Fibroblast of lung (primary cell): Measurements from ENCODE around the gene CFAP221. TPM values are rescaled to one million over a fixed set of nuclear protein-coding genes. Genes with fewer than 3 reads are reported as not detected.
A peak's percentile ranks its signal among the peaks of the same experiment; 100 is the strongest.

ENCODE experiments used
- DNase-seq, 2 donors: peaks; one replicate each; pipeline versions ENCODE4 v3.0.0 to v3.0.0-alpha.2; 2010; ENCODE audit warnings: low read depth in 2 of 2
- H2AFZ ChIP-seq: 2 replicates; pipeline ENCODE4 v1.5.1; 2012; ENCODE audit warnings: low read length, control low read depth, inconsistent platforms
- H3K27ac ChIP-seq: 2 replicates; pipeline ENCODE4 v1.5.1; 2011; ENCODE audit warnings: low read length, control low read depth; ENCODE audit not compliant: insufficient read depth
- H3K27me3 ChIP-seq: 2 replicates; pipeline ENCODE4 v1.5.1; 2011; ENCODE audit warnings: mild to moderate bottlenecking, low read length; ENCODE audit not compliant: control insufficient read depth, insufficient read depth
- H3K36me3 ChIP-seq: 2 replicates; pipeline ENCODE4 v1.5.1; 2011; ENCODE audit warnings: low read length; ENCODE audit not compliant: control insufficient read depth, insufficient read depth
- H3K4me1 ChIP-seq: 2 replicates; pipeline ENCODE4 v1.5.1; 2011; ENCODE audit warnings: low read length; ENCODE audit not compliant: control insufficient read depth, insufficient read depth; ENCODE audit errors: extremely low read depth
- H3K4me2 ChIP-seq: 2 replicates; pipeline ENCODE4 v1.5.1; 2011; ENCODE audit warnings: low read length, control low read depth; ENCODE audit not compliant: insufficient read depth; ENCODE audit errors: extremely low read depth
- H3K4me3 ChIP-seq, 4 experiments: fragments of 200-600 bp in 1 of 4; sonication (generic) in 1 of 4; replicated peaks in 1 of 4; 2 replicates each; pipeline ENCODE4 v1.5.1; 2011 to 2016; ENCODE audit warnings: low read length in 4 of 4, low read depth in 3 of 4, mild to moderate bottlenecking in 3 of 4, control low read depth in 2 of 4, inconsistent platforms in 1 of 4, mixed read lengths in 1 of 4; ENCODE audit not compliant: insufficient read depth in 1 of 4; ENCODE audit errors: control extremely low read depth in 1 of 4
- H3K79me2 ChIP-seq: 2 replicates; pipeline ENCODE4 v1.5.1; 2012; ENCODE audit warnings: mild to moderate bottlenecking, low read length, inconsistent platforms; ENCODE audit not compliant: control insufficient read depth, insufficient read depth
- H3K9ac ChIP-seq: 2 replicates; pipeline ENCODE4 v1.5.1; 2011; ENCODE audit warnings: mild to moderate bottlenecking, low read length, control low read depth; ENCODE audit not compliant: insufficient read depth
- H3K9me3 ChIP-seq: 2 replicates; pipeline ENCODE4 v1.5.1; 2012; ENCODE audit warnings: low read depth, low read length; ENCODE audit not compliant: control insufficient read depth, insufficient read depth
- H4K20me1 ChIP-seq: 2 replicates; pipeline ENCODE4 v1.5.1; 2011; ENCODE audit warnings: low read length; ENCODE audit not compliant: control insufficient read depth, insufficient read depth; ENCODE audit errors: extremely low read depth
- CTCF ChIP-seq, 2 donors: IDR thresholded peaks in 1 of 2; conservative IDR thresholded peaks in 1 of 2; 1 replicate in 1 of 2; 2 replicates in 1 of 2; pipeline ENCODE4 v1.5.1; 2011 to 2012; ENCODE audit warnings: low read length in 2 of 2, control low read depth in 1 of 2, inconsistent platforms in 1 of 2, low read depth in 1 of 2, mild to moderate bottlenecking in 1 of 2
- EZH2 ChIP-seq: IDR thresholded peaks from 2 replicates; pipeline ENCODE4 v1.5.1; 2012; ENCODE audit warnings: low read length, control low read depth, mild to moderate bottlenecking; ENCODE audit errors: missing control alignments
- polyA plus RNA-seq, 2 donors: library from polyadenylated mRNA; depleted of rRNA in 1 of 2; stranded (reverse) in 1 of 2; unstranded in 1 of 2; fragments of >200 nt; gene quantifications; 2 replicates each; pipeline ENCODE4 v1.2.1, GENCODE V29; 2011 to 2012; ENCODE audit warnings: missing spikeins in 1 of 2
- total RNA-seq: library from RNA; depleted of rRNA; stranded (reverse); fragments of >200 nt; gene quantifications from 2 replicates; pipeline ENCODE4 v1.2.1, GENCODE V29; 2014

Gene CFAP221
- total and polyA plus RNA-seq, 2 donors (not counting 1 experiment from before 2014, with no cell fraction given): 0.07 TPM; not detected in 1

- Histone ChIP-seq H3K27ac (no peak overlapping the region), H3K27me3 (peaks cover 15% of the 10 kb centered on the region), H3K9ac (no peak overlapping the region), H3K9me3 (no peaks in the 10 kb centered on the region), H3K36me3 (no peaks in the 10 kb centered on the region), H3K4me1 (no peaks in the 10 kb centered on the region), H3K4me3 (no peak overlapping the region), H3K4me2 (no peak overlapping the region), H4K20me1 (no peaks in the 10 kb centered on the region), H3K79me2 (no peaks in the 10 kb centered on the region), H2AFZ (no peak overlapping the region)
- peak in 1 of 2 donors; percentile 38 for DNase-seq
- TF ChIP-seq CTCF (conservative IDR thresholded peaks at IDR 0.05 in 1 of 2, IDR thresholded peaks at IDR 0.05 in 1 of 2; ENCODE audit: low read depth in 1 of 2, low read length in 2 of 2): no peak
- TF ChIP-seq EZH2: no peak
These were observed 758 bp downstream of the CFAP221 start for GRCh38 chr2:119544939-119545475.

GRCh38 chr2:119545754-119546446, 1.7 kb downstream of the CFAP221 start:
- Histone ChIP-seq H4K20me1 (no peaks in the 10 kb centered on the region), H2AFZ (no peak overlapping the region), H3K4me1 (no peaks in the 10 kb centered on the region), H3K9ac (no peak overlapping the region), H3K79me2 (no peaks in the 10 kb centered on the region), H3K4me2 (no peak overlapping the region), H3K9me3 (no peaks in the 10 kb centered on the region), H3K36me3 (no peaks in the 10 kb centered on the region), H3K27me3 (peaks cover 15% of the 10 kb centered on the region), H3K27ac (no peak overlapping the region), H3K4me3 (no peak overlapping the region)
- TF ChIP-seq CTCF (conservative IDR thresholded peaks at IDR 0.05 in 1 of 2, IDR thresholded peaks at IDR 0.05 in 1 of 2; ENCODE audit: low read depth in 1 of 2, low read length in 2 of 2): no peak
- no peak for TF ChIP-seq EZH2
- DNase-seq: peak in 1 of 2 donors; percentile 87

GRCh38 chr2:119546447-119546767, 2.2 kb downstream of the CFAP221 start:
- DNase-seq: no peak
- no peaks in the 10 kb centered on the region for H4K20me1 ChIP-seq
- H3K9me3 ChIP-seq: no peaks in the 10 kb centered on the region
- H3K4me2 ChIP-seq: no peak overlapping the region
- no peaks in the 10 kb centered on the region for H3K4me1 ChIP-seq
- H3K79me2 ChIP-seq: no peaks in the 10 kb centered on the region
- H3K36me3 ChIP-seq: no peaks in the 10 kb centered on the region
- H2AFZ ChIP-seq: no peak overlapping the region
- H3K27ac ChIP-seq: no peak overlapping the region
- no peak overlapping the region for H3K4me3 ChIP-seq
- peaks cover 13% of the 10 kb centered on the region for H3K27me3 ChIP-seq
- TF ChIP-seq EZH2 (no peak), CTCF (conservative IDR thresholded peaks at IDR 0.05 in 1 of 2, IDR thresholded peaks at IDR 0.05 in 1 of 2; ENCODE audit: low read depth in 1 of 2, low read length in 2 of 2) (no peak)
- H3K9ac ChIP-seq: no peak overlapping the region
